Measurements from ENCODE around the gene RDH14. TPM values are rescaled to one million over a fixed set of nuclear protein-coding genes. Genes with fewer than 3 reads are reported as not detected.

The RDH14 gene
- total RNA-seq, 1 donor from 2014 or later = 22.4 TPM

GRCh38 chr2:18522484-18523146, 37.8 kb downstream of the RDH14 start:
- DNase-seq = no peak
- H3K27me3 ChIP-seq = no peaks in the 10 kb centered on the region
- H3K4me1 ChIP-seq = no peaks in the 10 kb centered on the region
- H3K9me3 ChIP-seq = no peaks in the 10 kb centered on the region
- H3K27ac ChIP-seq = no peak overlapping the region
- no peaks in the 10 kb centered on the region for H3K36me3 ChIP-seq
- peak; percentile 45 for ATAC-seq
- no peak overlapping the region for H3K4me3 ChIP-seq
- intact Hi-C loops (cut with DNase I) = no loop called here
- TF ChIP-seq, protein P1, sequence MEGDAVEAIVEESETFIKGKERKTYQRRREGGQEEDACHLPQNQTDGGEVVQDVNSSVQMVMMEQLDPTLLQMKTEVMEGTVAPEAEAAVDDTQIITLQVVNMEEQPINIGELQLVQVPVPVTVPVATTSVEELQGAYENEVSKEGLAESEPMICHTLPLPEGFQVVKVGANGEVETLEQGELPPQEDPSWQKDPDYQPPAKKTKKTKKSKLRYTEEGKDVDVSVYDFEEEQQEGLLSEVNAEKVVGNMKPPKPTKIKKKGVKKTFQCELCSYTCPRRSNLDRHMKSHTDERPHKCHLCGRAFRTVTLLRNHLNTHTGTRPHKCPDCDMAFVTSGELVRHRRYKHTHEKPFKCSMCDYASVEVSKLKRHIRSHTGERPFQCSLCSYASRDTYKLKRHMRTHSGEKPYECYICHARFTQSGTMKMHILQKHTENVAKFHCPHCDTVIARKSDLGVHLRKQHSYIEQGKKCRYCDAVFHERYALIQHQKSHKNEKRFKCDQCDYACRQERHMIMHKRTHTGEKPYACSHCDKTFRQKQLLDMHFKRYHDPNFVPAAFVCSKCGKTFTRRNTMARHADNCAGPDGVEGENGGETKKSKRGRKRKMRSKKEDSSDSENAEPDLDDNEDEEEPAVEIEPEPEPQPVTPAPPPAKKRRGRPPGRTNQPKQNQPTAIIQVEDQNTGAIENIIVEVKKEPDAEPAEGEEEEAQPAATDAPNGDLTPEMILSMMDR (IDR thresholded peaks at IDR 0.05) = no peak

DNA sequence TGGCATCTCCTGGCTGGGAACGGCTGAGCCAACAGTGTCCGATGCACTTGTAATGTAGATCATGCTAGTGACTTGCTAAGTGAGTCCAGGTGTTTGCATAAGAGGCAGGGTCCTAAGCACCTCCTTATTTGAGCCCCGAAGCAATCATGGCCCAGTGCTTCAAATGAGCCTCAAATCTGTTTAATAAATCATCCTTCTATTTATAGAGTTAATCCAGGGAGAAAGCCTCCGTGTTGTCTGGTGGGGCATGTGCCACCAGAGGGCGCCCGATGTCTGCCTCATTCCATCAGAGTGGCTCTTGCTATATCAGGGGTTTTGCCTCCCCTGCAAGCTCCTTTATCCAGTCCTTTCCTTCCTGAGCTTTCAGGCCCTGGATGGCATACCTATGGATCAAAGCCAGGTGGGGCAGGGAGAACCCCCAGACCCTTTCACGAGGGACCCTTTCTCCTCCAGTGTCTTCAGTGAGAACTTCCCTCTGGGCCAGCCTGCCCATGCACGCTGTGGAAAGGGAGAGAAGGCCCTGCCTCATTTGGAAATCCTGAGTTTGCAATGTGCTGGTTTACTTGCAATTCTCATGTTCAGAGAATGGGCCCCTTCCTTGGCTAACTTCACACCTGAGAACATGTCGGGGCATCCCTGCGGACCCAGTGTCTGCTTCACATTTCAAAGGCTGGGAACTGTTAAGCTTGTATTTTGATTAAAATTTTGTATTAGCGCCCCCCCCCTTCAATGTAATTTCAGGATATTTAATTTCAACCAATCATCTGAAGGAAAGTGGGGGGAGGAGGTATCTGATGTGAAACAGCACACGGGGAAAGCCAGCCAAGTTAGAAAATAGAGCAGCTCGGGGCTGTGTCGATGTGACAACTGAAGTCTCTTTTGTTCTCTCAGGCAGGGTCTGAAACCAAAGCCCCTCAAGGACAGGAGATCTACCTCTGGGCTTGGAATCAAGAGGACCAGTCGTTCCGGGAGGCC, 39.7 kb downstream of the RDH14 start:
- ATAC-seq = peak; percentile 91
- H3K4me1 ChIP-seq = peaks cover 4% of the 10 kb centered on the region
- H3K9me3 ChIP-seq = no peaks in the 10 kb centered on the region
- H3K4me3 ChIP-seq = no peak overlapping the region
- TF ChIP-seq, protein P1 (IDR thresholded peaks at IDR 0.05) = peak; percentile 96
- no peaks in the 10 kb centered on the region for H3K36me3 ChIP-seq
- intact Hi-C loops (cut with DNase I) = no loop called here
- no peak overlapping the region for H3K27ac ChIP-seq
- no peaks in the 10 kb centered on the region for H3K27me3 ChIP-seq
- peak; percentile 86 for DNase-seq

GRCh38 chr2:18519914-18520450, 40.5 kb downstream of the RDH14 start:
- no peaks in the 10 kb centered on the region for H3K36me3 ChIP-seq
- no peaks in the 10 kb centered on the region for H3K27me3 ChIP-seq
- no peak overlapping the region for H3K27ac ChIP-seq
- intact Hi-C loops (cut with DNase I) = loop anchor here (10.0 kb wide), 1 partner anchor 1345 kb away; no protein-coding TSS in a partner anchor
- no peak overlapping the region for H3K4me3 ChIP-seq
- no peak for DNase-seq
- TF ChIP-seq, protein P1 (IDR thresholded peaks at IDR 0.05) = no peak
- no peak for ATAC-seq
- H3K9me3 ChIP-seq = no peaks in the 10 kb centered on the region
- peaks cover 6% of the 10 kb centered on the region for H3K4me1 ChIP-seq

- Histone ChIP-seq H3K9me3 (no peaks in the 10 kb centered on the region), H3K27me3 (no peaks in the 10 kb centered on the region), H3K27ac (no peak overlapping the region), H3K36me3 (no peaks in the 10 kb centered on the region), H3K4me3 (no peak overlapping the region), H3K4me1 (peaks cover 10% of the 10 kb centered on the region)
- ATAC-seq (no peak), DNase-seq (no peak)
- TF ChIP-seq, protein P1 (IDR thresholded peaks at IDR 0.05) = no peak
- intact Hi-C loops (cut with DNase I) = loop anchor here (10.0 kb wide), 1 partner anchor 1346 kb away; no protein-coding TSS in a partner anchor
Measured at GRCh38 chr2:18518116-18519111, 42.0 kb downstream of the RDH14 start.

- no peaks in the 10 kb centered on the region for H3K27me3 ChIP-seq
- H3K4me1 ChIP-seq = peaks cover 10% of the 10 kb centered on the region
- H3K4me3 ChIP-seq = no peak overlapping the region
- DNase-seq (no peak), ATAC-seq (no peak)
- H3K27ac ChIP-seq = no peak overlapping the region
- no peaks in the 10 kb centered on the region for H3K9me3 ChIP-seq
- TF ChIP-seq, protein P1 (IDR thresholded peaks at IDR 0.05) = no peak
- H3K36me3 ChIP-seq = no peaks in the 10 kb centered on the region
- intact Hi-C loops (cut with DNase I) = loop anchor here (10.0 kb wide), 1 partner anchor 1347 kb away; no protein-coding TSS in a partner anchor
Measured at GRCh38 chr2:18517386-18517785, 43.1 kb downstream of the RDH14 start.

Data from upper lobe of right lung (tissue), 1 donor.